Measurements from ENCODE around the gene ZFYVE16. TPM values are rescaled to one million over a fixed set of nuclear protein-coding genes. Genes with fewer than 3 reads are reported as not detected.
"Not testable (repeated sequence)": the region's sequence is repeated elsewhere in the genome, so short reads cannot be mapped to it uniquely, and the experiment has no call there.

ZFYVE16 gene
- total RNA-seq, 1 donor from 2014 or later: 50.1 TPM

GRCh38 chr5:80409367-80409966 lies 1.6 kb downstream of the ZFYVE16 start:
- Histone ChIP-seq H3K4me3 (ENCODE audit: low read length in 3 of 3) (peak overlapping the region in 1 of 3 donors; percentile 87), H3K27ac (ENCODE audit: low read depth, low read length) (no peak overlapping the region), H3K4me1 (ENCODE audit: control insufficient read depth in 3 of 3, insufficient read depth in 3 of 3, low read length in 3 of 3) (peaks cover 16 to 18% (median 17%) of the 10 kb centered on the region in 3 donors)

GRCh38 chr5:80411589-80412219 lies 3.8 kb downstream of the ZFYVE16 start:
- H3K9ac ChIP-seq (ENCODE audit: low read depth in 1 of 3, low read length in 3 of 3): no peak overlapping the region
- H3K27me3 ChIP-seq (ENCODE audit: control insufficient read depth in 3 of 3, insufficient read depth in 3 of 3, low read length in 3 of 3): no peaks in the 10 kb centered on the region
- peaks cover 3 to 5% (median 4%) of the 10 kb centered on the region in 3 donors for H3K36me3 ChIP-seq (ENCODE audit: control insufficient read depth in 3 of 3, insufficient read depth in 3 of 3, low read length in 3 of 3)
- peaks cover 14 to 17% (median 16%) of the 10 kb centered on the region in 3 donors for H3K4me1 ChIP-seq (ENCODE audit: control insufficient read depth in 3 of 3, insufficient read depth in 3 of 3, low read length in 3 of 3)
- H3K4me3 ChIP-seq (ENCODE audit: low read length in 3 of 3): no peak overlapping the region
- no peak overlapping the region for H3K27ac ChIP-seq (ENCODE audit: low read depth, low read length)
- H3K9me3 ChIP-seq (ENCODE audit: control insufficient read depth in 3 of 3, low read length in 3 of 3): no peaks in the 10 kb centered on the region

More at GRCh38 chr5:80409367-80409966, 1.6 kb downstream of the ZFYVE16 start:
- H3K27me3 ChIP-seq (ENCODE audit: control insufficient read depth in 3 of 3, insufficient read depth in 3 of 3, low read length in 3 of 3): no peaks in the 10 kb centered on the region
- no peaks in the 10 kb centered on the region for H3K9me3 ChIP-seq (ENCODE audit: control insufficient read depth in 3 of 3, low read length in 3 of 3)
- peaks cover 3 to 5% (median 4%) of the 10 kb centered on the region in 3 donors for H3K36me3 ChIP-seq (ENCODE audit: control insufficient read depth in 3 of 3, insufficient read depth in 3 of 3, low read length in 3 of 3)
- peak overlapping the region in 2 of 3 donors; percentile 27 to 52 for H3K9ac ChIP-seq (ENCODE audit: low read depth in 1 of 3, low read length in 3 of 3)

- Histone ChIP-seq H3K4me1 (ENCODE audit: control insufficient read depth in 3 of 3, insufficient read depth in 3 of 3, low read length in 3 of 3) (peaks cover 9 to 14% (median 10%) of the 10 kb centered on the region in 3 donors), H3K27me3 (ENCODE audit: control insufficient read depth in 3 of 3, insufficient read depth in 3 of 3, low read length in 3 of 3) (no peaks in the 10 kb centered on the region), H3K9me3 (ENCODE audit: control insufficient read depth in 3 of 3, low read length in 3 of 3) (no peaks in the 10 kb centered on the region), H3K36me3 (ENCODE audit: control insufficient read depth in 3 of 3, insufficient read depth in 3 of 3, low read length in 3 of 3) (peaks cover 3 to 5% (median 4%) of the 10 kb centered on the region in 3 donors), H3K4me3 (ENCODE audit: low read length in 3 of 3) (no peak overlapping the region), H3K9ac (ENCODE audit: low read depth in 1 of 3, low read length in 3 of 3) (no peak overlapping the region), H3K27ac (ENCODE audit: low read depth, low read length) (no peak overlapping the region)
Observed at GRCh38 chr5:80414113-80414512, 6.2 kb downstream of the ZFYVE16 start.

- no peak overlapping the region for H3K4me3 ChIP-seq (ENCODE audit: low read length in 3 of 3)
- no peak overlapping the region for H3K9ac ChIP-seq (ENCODE audit: low read depth in 1 of 3, low read length in 3 of 3)
- no peaks in the 10 kb centered on the region for H3K4me1 ChIP-seq (ENCODE audit: control insufficient read depth in 3 of 3, insufficient read depth in 3 of 3, low read length in 3 of 3)
- H3K36me3 ChIP-seq (ENCODE audit: control insufficient read depth in 3 of 3, insufficient read depth in 3 of 3, low read length in 3 of 3): peaks cover 0 to 4% (median under 1%) of the 10 kb centered on the region in 3 donors
- H3K27ac ChIP-seq (ENCODE audit: low read depth, low read length): no peak overlapping the region
- no peaks in the 10 kb centered on the region for H3K27me3 ChIP-seq (ENCODE audit: control insufficient read depth in 3 of 3, insufficient read depth in 3 of 3, low read length in 3 of 3)
- no peaks in the 10 kb centered on the region for H3K9me3 ChIP-seq (ENCODE audit: control insufficient read depth in 3 of 3, low read length in 3 of 3)
Observed at GRCh38 chr5:80417973-80418372, 10.1 kb downstream of the ZFYVE16 start.

- H3K36me3 ChIP-seq (ENCODE audit: control insufficient read depth in 3 of 3, insufficient read depth in 3 of 3, low read length in 3 of 3); H3K9me3 ChIP-seq (ENCODE audit: control insufficient read depth in 3 of 3, low read length in 3 of 3); H3K4me3 ChIP-seq (ENCODE audit: low read length in 3 of 3); H3K27ac ChIP-seq (ENCODE audit: low read depth, low read length); H3K4me1 ChIP-seq (ENCODE audit: control insufficient read depth in 3 of 3, insufficient read depth in 3 of 3, low read length in 3 of 3); H3K27me3 ChIP-seq (ENCODE audit: control insufficient read depth in 3 of 3, insufficient read depth in 3 of 3, low read length in 3 of 3); H3K9ac ChIP-seq (ENCODE audit: low read depth in 1 of 3, low read length in 3 of 3): not testable (repeated sequence)
Observed at GRCh38 chr5:80424365-80424764, 16.5 kb downstream of the ZFYVE16 start.

- H3K27ac ChIP-seq (ENCODE audit: low read depth, low read length): no peak overlapping the region
- no peaks in the 10 kb centered on the region for H3K9me3 ChIP-seq (ENCODE audit: control insufficient read depth in 3 of 3, low read length in 3 of 3)
- H3K36me3 ChIP-seq (ENCODE audit: control insufficient read depth in 3 of 3, insufficient read depth in 3 of 3, low read length in 3 of 3): peaks cover 0 to 23% (median 16%) of the 10 kb centered on the region in 3 donors
- no peak overlapping the region for H3K9ac ChIP-seq (ENCODE audit: low read depth in 1 of 3, low read length in 3 of 3)
- H3K4me3 ChIP-seq (ENCODE audit: low read length in 3 of 3): no peak overlapping the region
- no peaks in the 10 kb centered on the region for H3K4me1 ChIP-seq (ENCODE audit: control insufficient read depth in 3 of 3, insufficient read depth in 3 of 3, low read length in 3 of 3)
- no peaks in the 10 kb centered on the region for H3K27me3 ChIP-seq (ENCODE audit: control insufficient read depth in 3 of 3, insufficient read depth in 3 of 3, low read length in 3 of 3)
Observed at GRCh38 chr5:80435476-80435875, 27.6 kb downstream of the ZFYVE16 start.

- no peak overlapping the region for H3K9ac ChIP-seq (ENCODE audit: low read depth in 1 of 3, low read length in 3 of 3)
- peaks cover 0 to 25% (median 19%) of the 10 kb centered on the region in 3 donors for H3K36me3 ChIP-seq (ENCODE audit: control insufficient read depth in 3 of 3, insufficient read depth in 3 of 3, low read length in 3 of 3)
- H3K4me1 ChIP-seq (ENCODE audit: control insufficient read depth in 3 of 3, insufficient read depth in 3 of 3, low read length in 3 of 3): no peaks in the 10 kb centered on the region
- no peak overlapping the region for H3K4me3 ChIP-seq (ENCODE audit: low read length in 3 of 3)
- H3K27me3 ChIP-seq (ENCODE audit: control insufficient read depth in 3 of 3, insufficient read depth in 3 of 3, low read length in 3 of 3): no peaks in the 10 kb centered on the region
- H3K27ac ChIP-seq (ENCODE audit: low read depth, low read length): no peak overlapping the region
- H3K9me3 ChIP-seq (ENCODE audit: control insufficient read depth in 3 of 3, low read length in 3 of 3): no peaks in the 10 kb centered on the region
Observed at GRCh38 chr5:80437326-80437725, 29.5 kb downstream of the ZFYVE16 start.

GRCh38 chr5:80438739-80439138 lies 30.9 kb downstream of the ZFYVE16 start:
- Histone ChIP-seq H3K9ac (ENCODE audit: low read depth in 1 of 3, low read length in 3 of 3) (no peak overlapping the region), H3K4me1 (ENCODE audit: control insufficient read depth in 3 of 3, insufficient read depth in 3 of 3, low read length in 3 of 3) (no peaks in the 10 kb centered on the region), H3K36me3 (ENCODE audit: control insufficient read depth in 3 of 3, insufficient read depth in 3 of 3, low read length in 3 of 3) (peaks cover 7 to 36% (median 29%) of the 10 kb centered on the region in 3 donors), H3K4me3 (ENCODE audit: low read length in 3 of 3) (no peak overlapping the region), H3K27ac (ENCODE audit: low read depth, low read length) (no peak overlapping the region), H3K9me3 (ENCODE audit: control insufficient read depth in 3 of 3, low read length in 3 of 3) (no peaks in the 10 kb centered on the region), H3K27me3 (ENCODE audit: control insufficient read depth in 3 of 3, insufficient read depth in 3 of 3, low read length in 3 of 3) (no peaks in the 10 kb centered on the region)

- Histone ChIP-seq H3K4me1 (ENCODE audit: control insufficient read depth in 3 of 3, insufficient read depth in 3 of 3, low read length in 3 of 3) (no peaks in the 10 kb centered on the region), H3K27ac (ENCODE audit: low read depth, low read length) (no peak overlapping the region), H3K27me3 (ENCODE audit: control insufficient read depth in 3 of 3, insufficient read depth in 3 of 3, low read length in 3 of 3) (no peaks in the 10 kb centered on the region), H3K9me3 (ENCODE audit: control insufficient read depth in 3 of 3, low read length in 3 of 3) (no peaks in the 10 kb centered on the region), H3K36me3 (ENCODE audit: control insufficient read depth in 3 of 3, insufficient read depth in 3 of 3, low read length in 3 of 3) (peaks cover 7 to 36% (median 33%) of the 10 kb centered on the region in 3 donors), H3K9ac (ENCODE audit: low read depth in 1 of 3, low read length in 3 of 3) (no peak overlapping the region), H3K4me3 (ENCODE audit: low read length in 3 of 3) (no peak overlapping the region)
Observed at GRCh38 chr5:80439213-80439612, 31.3 kb downstream of the ZFYVE16 start.

- Histone ChIP-seq H3K4me3 (ENCODE audit: low read length in 3 of 3) (no peak overlapping the region), H3K27ac (ENCODE audit: low read depth, low read length) (no peak overlapping the region), H3K27me3 (ENCODE audit: control insufficient read depth in 3 of 3, insufficient read depth in 3 of 3, low read length in 3 of 3) (no peaks in the 10 kb centered on the region), H3K4me1 (ENCODE audit: control insufficient read depth in 3 of 3, insufficient read depth in 3 of 3, low read length in 3 of 3) (no peaks in the 10 kb centered on the region), H3K9me3 (ENCODE audit: control insufficient read depth in 3 of 3, low read length in 3 of 3) (no peaks in the 10 kb centered on the region), H3K9ac (ENCODE audit: low read depth in 1 of 3, low read length in 3 of 3) (no peak overlapping the region), H3K36me3 (ENCODE audit: control insufficient read depth in 3 of 3, insufficient read depth in 3 of 3, low read length in 3 of 3) (peaks cover 14 to 34% (median 31%) of the 10 kb centered on the region in 3 donors)
Observed at GRCh38 chr5:80442742-80443141, 34.9 kb downstream of the ZFYVE16 start.

All from skeletal muscle tissue (tissue), 4 donors.